Uterus (tissue), 4 donors: ENCODE data around the gene TPRG1. TPM values are rescaled to one million over a fixed set of nuclear protein-coding genes. Genes with fewer than 3 reads are reported as not detected.

Experiments used
- DNase-seq, 2 donors: peaks; one replicate each; pipeline ENCODE4 v3.0.0-alpha.2; 2019 to 2020
- H3K27ac ChIP-seq, 2 donors: fragments of 200-600 bp; sonication (generic); 1 replicate in 1 of 2; 2 replicates in 1 of 2; pipeline ENCODE4 v1.5.1; 2016 to 2018
- H3K27me3 ChIP-seq, 2 donors: fragments of 200-600 bp; sonication (generic); one replicate each; pipeline ENCODE4 v1.5.1; 2018 to 2019; ENCODE audit warnings: control low read depth in 1 of 2
- H3K36me3 ChIP-seq, 2 donors: fragments of 200-600 bp; sonication (generic); one replicate each; pipeline ENCODE4 v1.5.1; 2019; ENCODE audit warnings: control low read depth in 1 of 2
- H3K4me1 ChIP-seq, 2 donors: fragments of 200-600 bp; sonication (generic); one replicate each; pipeline ENCODE4 v1.5.1; 2018 to 2019; ENCODE audit warnings: control low read depth in 1 of 2
- H3K4me3 ChIP-seq, 2 donors: fragments of 200-600 bp; sonication (generic); 1 replicate in 1 of 2; 2 replicates in 1 of 2; pipeline ENCODE4 v1.5.1; 2018 to 2019; ENCODE audit warnings: mild to moderate bottlenecking in 1 of 2
- H3K9me3 ChIP-seq, 2 donors: fragments of 200-600 bp; sonication (generic); one replicate each; pipeline ENCODE4 v1.5.1; 2019; ENCODE audit warnings: control low read depth in 1 of 2
- POLR2A ChIP-seq, 2 donors: fragments of 450-650 bp; IDR thresholded peaks; one replicate each; pipeline ENCODE4 v1.6.1; 2016; ENCODE audit warnings: antibody characterized with exemption in 2 of 2, mild to moderate bottlenecking in 1 of 2, moderate library complexity in 1 of 2
- intact Hi-C: fragments of 100-400 bp; cut with DNase I; formaldehyde crosslinking; loops from one replicate; pipeline ENCODE4 v1.15.1; 2023; ENCODE audit warnings: low total_unique reads
- total RNA-seq, 4 donors: library from RNA; depleted of rRNA in 3 of 4; stranded (reverse); fragments of >200 nt in 3 of 4; gene quantifications; one replicate each; pipeline versions ENCODE4 v1.1.0 to v1.2.4, GENCODE V29; 2014 to 2023
- TF ChIP-seq, protein P1 (sequence below), 4 experiments: fragments of 200-600 bp in 2 of 4; fragments of 450-650 bp in 2 of 4; sonication (generic) in 2 of 4; IDR thresholded peaks; one replicate each; pipeline ENCODE4 v1.5.1; 2016 to 2019; ENCODE audit warnings: antibody characterized with exemption in 4 of 4, mild to moderate bottlenecking in 2 of 4, moderate library complexity in 1 of 4
- donor health status: DM: yes; HTN: yes; CAD: no.

The TPRG1 gene
- total RNA-seq, 4 donors from 2014 or later = 7.7 to 29.4 (median 8.3) TPM

DNA sequence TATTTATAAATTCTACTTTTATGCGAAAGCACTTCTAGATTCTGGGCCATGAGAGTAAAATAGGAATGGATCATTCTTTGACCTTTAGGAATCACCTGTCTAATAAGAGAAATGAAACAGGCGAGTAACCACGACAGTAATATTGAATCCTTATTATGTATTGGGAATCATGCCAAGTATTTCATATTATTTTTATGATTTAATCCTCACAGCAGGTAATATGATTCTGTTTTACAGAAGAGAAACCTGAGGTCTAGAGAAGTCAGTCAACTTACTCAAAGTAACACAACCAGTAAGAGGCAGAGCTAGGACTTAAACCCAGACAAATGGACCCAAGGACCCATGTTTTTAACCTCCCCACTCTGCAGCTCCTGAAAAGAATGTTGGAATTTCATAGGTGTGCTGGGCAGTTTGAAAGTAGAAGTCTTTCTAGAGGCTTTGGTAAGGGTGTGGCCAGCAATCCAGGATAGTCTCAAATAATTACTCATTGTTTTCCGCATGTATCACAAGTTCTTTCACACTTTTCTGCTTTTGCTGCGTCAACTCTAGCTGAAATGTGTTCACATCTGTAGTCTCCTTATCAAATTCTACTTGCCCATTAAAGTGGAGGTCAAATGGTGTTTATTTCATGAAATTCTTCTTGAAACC, 181.7 kb downstream of the TPRG1 start:
- Histone ChIP-seq H3K27ac (no peak overlapping the region), H3K9me3 (no peaks in the 10 kb centered on the region), H3K4me1 (peaks cover 0 to 10% of the 10 kb centered on the region in 2 donors), H3K4me3 (no peak overlapping the region), H3K36me3 (no peaks in the 10 kb centered on the region), H3K27me3 (no peaks in the 10 kb centered on the region)
- DNase-seq = no peak
- intact Hi-C loops = no loop called here
- TF ChIP-seq, protein P1, sequence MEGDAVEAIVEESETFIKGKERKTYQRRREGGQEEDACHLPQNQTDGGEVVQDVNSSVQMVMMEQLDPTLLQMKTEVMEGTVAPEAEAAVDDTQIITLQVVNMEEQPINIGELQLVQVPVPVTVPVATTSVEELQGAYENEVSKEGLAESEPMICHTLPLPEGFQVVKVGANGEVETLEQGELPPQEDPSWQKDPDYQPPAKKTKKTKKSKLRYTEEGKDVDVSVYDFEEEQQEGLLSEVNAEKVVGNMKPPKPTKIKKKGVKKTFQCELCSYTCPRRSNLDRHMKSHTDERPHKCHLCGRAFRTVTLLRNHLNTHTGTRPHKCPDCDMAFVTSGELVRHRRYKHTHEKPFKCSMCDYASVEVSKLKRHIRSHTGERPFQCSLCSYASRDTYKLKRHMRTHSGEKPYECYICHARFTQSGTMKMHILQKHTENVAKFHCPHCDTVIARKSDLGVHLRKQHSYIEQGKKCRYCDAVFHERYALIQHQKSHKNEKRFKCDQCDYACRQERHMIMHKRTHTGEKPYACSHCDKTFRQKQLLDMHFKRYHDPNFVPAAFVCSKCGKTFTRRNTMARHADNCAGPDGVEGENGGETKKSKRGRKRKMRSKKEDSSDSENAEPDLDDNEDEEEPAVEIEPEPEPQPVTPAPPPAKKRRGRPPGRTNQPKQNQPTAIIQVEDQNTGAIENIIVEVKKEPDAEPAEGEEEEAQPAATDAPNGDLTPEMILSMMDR (IDR thresholded peaks at IDR 0.05) = no peak
- no peak for TF ChIP-seq POLR2A (IDR thresholded peaks at IDR 0.05)

DNA sequence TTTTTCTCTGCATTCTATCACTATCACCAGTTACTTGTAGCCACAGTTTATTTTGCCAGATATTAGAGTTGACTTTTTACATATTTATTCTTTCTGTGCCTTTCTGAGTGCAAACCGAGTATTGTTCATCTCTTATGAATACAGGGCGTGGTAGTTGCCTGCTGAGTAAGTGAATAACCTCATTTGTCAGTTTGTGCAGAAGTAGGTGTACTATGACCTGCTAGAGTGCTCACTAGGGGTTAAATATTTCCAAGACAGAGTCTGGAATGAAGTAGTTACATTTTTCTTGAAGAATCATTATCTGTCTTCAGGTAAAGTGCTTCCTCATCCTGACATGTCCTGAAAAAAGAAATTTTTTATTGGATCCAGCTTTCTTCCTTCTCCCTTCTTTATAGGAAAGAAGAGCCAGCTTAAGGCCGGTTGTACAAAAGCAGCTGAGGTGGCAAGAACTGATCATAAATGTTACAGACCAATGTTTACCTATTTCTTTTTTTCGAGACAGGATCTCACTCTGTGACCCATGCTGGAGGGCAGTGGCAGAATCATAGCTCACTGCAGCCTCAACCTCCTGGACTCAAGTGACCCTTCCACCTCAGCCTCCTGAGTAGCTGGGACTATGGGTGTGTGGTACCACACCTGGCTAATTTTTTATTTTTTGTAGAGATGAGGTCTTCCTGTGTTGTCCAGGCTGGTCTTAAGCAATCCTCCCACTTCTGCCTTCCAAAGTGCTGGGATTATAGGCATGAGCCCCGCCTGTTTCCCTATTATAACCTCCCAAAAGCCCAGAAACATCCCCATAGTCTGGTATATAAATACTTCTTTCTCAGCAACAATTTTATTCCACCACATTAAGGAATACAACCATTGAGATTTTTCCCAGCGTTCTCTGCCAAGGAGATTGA, 182.5 kb downstream of the TPRG1 start:
- Histone ChIP-seq H3K4me1 (peaks cover 0 to 10% of the 10 kb centered on the region in 2 donors), H3K27ac (no peak overlapping the region), H3K36me3 (no peaks in the 10 kb centered on the region), H3K9me3 (no peaks in the 10 kb centered on the region), H3K4me3 (no peak overlapping the region), H3K27me3 (no peaks in the 10 kb centered on the region)
- TF ChIP-seq POLR2A (IDR thresholded peaks at IDR 0.05) = no peak
- TF ChIP-seq, protein P1 (IDR thresholded peaks at IDR 0.05) = no peak
- intact Hi-C loops = no loop called here
- no peak for DNase-seq

DNA sequence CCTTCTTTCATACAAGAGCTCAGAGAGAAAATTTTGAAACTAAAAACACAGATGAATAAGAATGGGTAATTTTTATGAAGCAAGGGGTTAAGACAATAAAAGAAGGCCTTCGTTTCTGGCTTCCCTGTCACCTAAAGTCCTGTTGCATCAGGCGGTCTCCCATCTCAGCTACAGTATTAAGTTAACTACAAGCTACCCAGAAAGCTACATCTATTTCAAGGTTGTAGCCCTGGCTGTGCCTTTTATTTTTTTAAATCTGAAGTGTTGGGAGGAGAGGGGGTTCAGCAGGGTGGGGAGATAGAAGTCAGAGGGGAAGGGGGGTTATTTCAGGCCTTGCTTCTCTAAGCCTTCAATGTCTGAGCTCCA, 183.3 kb downstream of the TPRG1 start:
- no peak for TF ChIP-seq POLR2A (IDR thresholded peaks at IDR 0.05)
- TF ChIP-seq, protein P1 (IDR thresholded peaks at IDR 0.05) = no peak
- no peaks in the 10 kb centered on the region for H3K36me3 ChIP-seq
- intact Hi-C loops = no loop called here
- H3K4me3 ChIP-seq = no peak overlapping the region
- no peaks in the 10 kb centered on the region for H3K9me3 ChIP-seq
- no peak for DNase-seq
- peak overlapping the region in 1 of 2 donors; percentile 43 for H3K27ac ChIP-seq
- H3K27me3 ChIP-seq = no peaks in the 10 kb centered on the region
- peaks cover 0 to 10% of the 10 kb centered on the region in 2 donors for H3K4me1 ChIP-seq

DNA sequence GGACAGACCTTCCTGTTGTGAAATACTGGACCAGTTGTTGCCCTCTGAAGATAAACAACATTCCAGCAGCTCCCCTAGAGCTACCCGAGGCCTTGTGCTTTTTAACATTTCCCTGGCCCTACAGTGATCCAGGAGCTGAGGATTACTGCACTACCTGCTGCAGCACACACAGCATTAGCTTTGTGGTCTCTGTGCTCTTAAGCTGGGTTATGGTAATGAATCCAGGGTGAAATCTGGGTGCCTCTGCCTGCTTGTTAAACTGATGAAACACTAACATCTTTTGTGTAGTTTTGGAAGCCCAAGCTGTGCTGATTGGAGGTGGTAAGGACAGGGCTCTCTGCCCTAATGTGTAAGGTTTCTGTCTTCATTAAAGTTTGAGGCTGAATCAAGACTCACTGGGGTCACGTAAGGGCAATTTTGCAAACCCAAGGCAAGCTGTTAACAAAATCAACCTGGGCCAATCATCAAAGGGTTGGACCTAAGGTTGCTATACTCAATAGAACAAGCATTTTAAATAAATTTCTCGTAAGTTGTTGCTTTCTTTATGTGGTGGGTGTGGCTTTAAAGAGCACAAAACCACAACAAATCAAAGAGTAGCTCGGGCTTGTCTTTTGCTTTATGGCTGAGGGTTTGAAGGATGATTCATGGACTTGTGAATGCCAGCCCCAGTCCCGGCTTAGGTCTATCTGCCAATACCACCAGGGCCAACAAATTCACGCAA, 183.9 kb downstream of the TPRG1 start:
- Histone ChIP-seq H3K27ac (peak overlapping the region in 1 of 2 donors; percentile 43), H3K36me3 (no peaks in the 10 kb centered on the region), H3K9me3 (no peaks in the 10 kb centered on the region), H3K4me1 (peaks cover 0 to 10% of the 10 kb centered on the region in 2 donors), H3K4me3 (no peak overlapping the region), H3K27me3 (no peaks in the 10 kb centered on the region)
- DNase-seq = no peak
- intact Hi-C loops = no loop called here
- TF ChIP-seq, protein P1 (IDR thresholded peaks at IDR 0.05) = no peak
- no peak for TF ChIP-seq POLR2A (IDR thresholded peaks at IDR 0.05)
